Kidney epithelial cell (primary cell): ENCODE measurements around the gene PLCB2. TPM values are rescaled to one million over a fixed set of nuclear protein-coding genes. Genes with fewer than 3 reads are reported as not detected.

Source experiments
- DNase-seq: peaks from one replicate; pipeline ENCODE4 v3.0.0-alpha.2; 2010; ENCODE audit warnings: low read depth
- H3K27me3 ChIP-seq: 2 replicates; pipeline ENCODE4 v1.6.0; 2011; ENCODE audit warnings: low read length; ENCODE audit not compliant: control insufficient read depth, insufficient read depth
- H3K36me3 ChIP-seq: 2 replicates; pipeline ENCODE4 v1.5.1; 2011; ENCODE audit warnings: low read length; ENCODE audit not compliant: control insufficient read depth, insufficient read depth
- H3K4me3 ChIP-seq: 2 replicates; pipeline ENCODE4 v1.5.1; 2011; ENCODE audit warnings: low read depth, mild to moderate bottlenecking, control low read depth, low read length
- CTCF ChIP-seq: IDR thresholded peaks from 2 replicates; pipeline ENCODE4 v1.5.1; 2011; ENCODE audit warnings: mild to moderate bottlenecking, moderate library complexity, low read length, control low read depth, inconsistent platforms; ENCODE audit not compliant: insufficient read depth, poor library complexity, severe bottlenecking
- total RNA-seq: library from RNA; depleted of rRNA; stranded (reverse); fragments of >200 nt; gene quantifications from 2 replicates; pipeline ENCODE4 v1.2.3, GENCODE V29; 2015

Gene PLCB2
- total RNA-seq, 1 donor from 2014 or later: 1.5 TPM

- H3K4me3 ChIP-seq: no peak overlapping the region
- no peak for TF ChIP-seq CTCF
- no peaks in the 10 kb centered on the region for H3K36me3 ChIP-seq
- peaks cover 46% of the 10 kb centered on the region for H3K27me3 ChIP-seq
- no peak for DNase-seq
These were observed 22.6 kb downstream of the PLCB2 start for GRCh38 chr15:40285151-40285550.

GRCh38 chr15:40283615-40284300 is 24.0 kb downstream of the PLCB2 start:
- Histone ChIP-seq H3K4me3 (no peak overlapping the region), H3K27me3 (peaks cover 60% of the 10 kb centered on the region), H3K36me3 (no peaks in the 10 kb centered on the region)
- no peak for DNase-seq
- TF ChIP-seq CTCF: no peak

GRCh38 chr15:40282869-40283614 is 24.7 kb downstream of the PLCB2 start, which contains the start of gene ANKRD63:
TSS of gene ANKRD63 (minus strand) at chr15:40283064. CDS start at chr15:40282586, 478 bp downstream.
- no peak for TF ChIP-seq CTCF
- peak within 1 kb of the TSS; percentile 16 for H3K4me3 ChIP-seq
- no peaks in the 10 kb centered on the region for H3K36me3 ChIP-seq
- no peak for DNase-seq
- peaks cover 68% of the 10 kb centered on the region for H3K27me3 ChIP-seq

GRCh38 chr15:40282147-40282868 is 25.4 kb downstream of the PLCB2 start:
- Histone ChIP-seq H3K27me3 (peaks cover 74% of the 10 kb centered on the region), H3K4me3 (peak overlapping the region; percentile 16), H3K36me3 (no peaks in the 10 kb centered on the region)
- DNase-seq: no peak
- peak; percentile 6 for TF ChIP-seq CTCF

GRCh38 chr15:40281801-40282146 is 26.0 kb downstream of the PLCB2 start:
- Histone ChIP-seq H3K36me3 (no peaks in the 10 kb centered on the region), H3K27me3 (peaks cover 73% of the 10 kb centered on the region), H3K4me3 (no peak overlapping the region)
- no peak for TF ChIP-seq CTCF
- no peak for DNase-seq
